ENCODE results near the gene VPS16. TPM values are rescaled to one million over a fixed set of nuclear protein-coding genes. Genes with fewer than 3 reads are reported as not detected.

The VPS16 gene
- polyA plus RNA-seq, 2 of the 4 experiments (the other 2 are of a cell fraction), result 33.0 to 37.5 TPM

- no peak overlapping the region for H3K4me2 ChIP-seq
- TF ChIP-seq KDM5A (IDR thresholded peaks at IDR 0.05) (no peak), RARB (CRISPR knock-in tag; IDR thresholded peaks at IDR 0.05) (no peak), RAD21 (conservative IDR thresholded peaks at IDR 0.05 in 1 of 2, IDR thresholded peaks at IDR 0.05 in 1 of 2) (no peak), HES2 (IDR thresholded peaks at IDR 0.05) (no peak)
- no peaks in the 10 kb centered on the region for H3K9me3 ChIP-seq
- DNase-seq (ENCODE audit: low read depth in 1 of 2, low spot score in 1 of 2) (no peak), ATAC-seq (no peak), FAIRE-seq (no peak)
- POLR2A ChIA-PET, result interaction anchor here (0.7 to 1.2 kb wide), 3 partner anchors 45 to 80 kb away, joined by 3 read pairs; partner anchors contain the start of genes PCED1A and VPS16
- H3K27ac ChIP-seq, result no peak overlapping the region
- H3K4me3 ChIP-seq, result no peak overlapping the region
- WGBS (ENCODE audit: missing lambda C conversion rate), result 34% methylated on average over 11 of the region's 11 CpGs
- H3K4me1 ChIP-seq, result no peaks in the 10 kb centered on the region
- CTCF ChIA-PET, result interaction anchor here (0.5 to 3.0 kb wide), 6 partner anchors 26 to 460 kb away, joined by 3 to 8 read pairs (median 4); no protein-coding TSS in a partner anchor
Measured at GRCh38 chr20:2794866-2795447, 45.6 kb upstream of the VPS16 start.

GRCh38 chr20:2795451-2795850 is 45.1 kb upstream of the VPS16 start:
- TF ChIP-seq MAFK (IDR thresholded peaks at IDR 0.05; ENCODE audit: partially characterized antibody) (peak; percentile 72), TFCP2L1 (CRISPR knock-in tag; IDR thresholded peaks at IDR 0.05) (no peak)
- no peak for DNase-seq (ENCODE audit: low read depth in 1 of 2, low spot score in 1 of 2)
- 71% methylated on average over 16 of the region's 24 CpGs for WGBS (ENCODE audit: missing lambda C conversion rate)
- ChIA-PET POLR2A (no interaction called here), CTCF (interaction anchor here (0.6 to 3.0 kb wide), 5 partner anchors 26 to 460 kb away, joined by 3 to 8 read pairs (median 5); no protein-coding TSS in a partner anchor)
- H3K4me3 ChIP-seq, result no peak overlapping the region
- H3K9me3 ChIP-seq, result no peaks in the 10 kb centered on the region; the same call in 2 of the 3 replicates
- H3K4me1 ChIP-seq, result no peaks in the 10 kb centered on the region
- no peak overlapping the region for H3K27ac ChIP-seq
- ATAC-seq, result no peak; a peak in 1 of 6 replicates
- FAIRE-seq, result no peak
- no peak overlapping the region for H3K4me2 ChIP-seq

DNA sequence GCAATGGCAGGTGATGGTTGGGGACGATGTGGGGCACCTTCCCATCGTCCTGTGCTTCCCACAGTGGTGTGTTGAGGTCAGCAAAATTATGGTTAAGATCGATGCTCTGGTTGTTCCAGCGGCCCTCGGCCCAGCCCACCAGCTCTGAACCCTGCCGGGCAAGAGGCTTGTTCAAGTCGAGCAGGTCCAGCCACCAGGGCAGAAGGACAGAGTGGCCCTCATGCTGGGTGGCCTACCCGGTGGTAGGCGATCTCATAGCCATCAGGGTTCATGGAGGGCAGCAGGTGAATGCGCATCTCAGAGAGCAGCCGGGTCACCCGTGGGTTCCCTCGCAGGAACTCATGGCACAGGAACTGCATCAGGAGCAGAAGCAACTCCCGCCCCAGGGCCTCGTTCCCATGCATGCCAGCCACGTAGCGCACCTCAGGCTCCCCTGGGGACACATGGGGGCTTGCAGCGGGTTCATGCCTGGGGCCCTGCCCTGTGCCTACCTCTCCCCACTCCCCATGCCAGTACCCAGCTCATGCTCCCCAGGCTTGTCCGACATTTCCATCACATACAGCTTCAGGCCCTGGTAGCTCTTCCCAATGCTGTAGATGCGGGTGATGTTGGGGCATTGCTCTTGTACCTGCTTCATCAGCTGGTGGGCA is 44.4 kb upstream of the VPS16 start:
- 51% methylated on average over 20 of the region's 20 CpGs for WGBS (ENCODE audit: missing lambda C conversion rate)
- DNase-seq (ENCODE audit: low read depth in 1 of 2, low spot score in 1 of 2) (no peak), ATAC-seq (no peak), FAIRE-seq (no peak)
- Histone ChIP-seq H3K9me3 (peaks cover 7% of the 10 kb centered on the region; the same call in 2 of the 3 replicates), H3K4me2 (no peak overlapping the region), H3K27ac (no peak overlapping the region), H3K4me1 (no peaks in the 10 kb centered on the region), H3K4me3 (no peak overlapping the region)
- TF ChIP-seq HEYL (CRISPR knock-in tag; IDR thresholded peaks at IDR 0.05), result no peak
- ChIA-PET POLR2A (no interaction called here), CTCF (interaction anchor here (1.0 kb wide), 1 partner anchor 16 kb away, joined by 3 read pairs; no protein-coding TSS in a partner anchor)

GRCh38 chr20:2797136-2797983 is 43.2 kb upstream of the VPS16 start:
- DNase-seq (ENCODE audit: low read depth in 1 of 2, low spot score in 1 of 2) (no peak), ATAC-seq (no peak), FAIRE-seq (no peak)
- CTCF ChIA-PET, result interaction anchor here (0.7 to 2.7 kb wide), 4 partner anchors 15 to 55 kb away, joined by 3 to 8 read pairs (median 4); no protein-coding TSS in a partner anchor
- no peak for TF ChIP-seq RCOR1 (IDR thresholded peaks at IDR 0.05; ENCODE audit: low read depth, low read length)
- TF ChIP-seq, protein P1, sequence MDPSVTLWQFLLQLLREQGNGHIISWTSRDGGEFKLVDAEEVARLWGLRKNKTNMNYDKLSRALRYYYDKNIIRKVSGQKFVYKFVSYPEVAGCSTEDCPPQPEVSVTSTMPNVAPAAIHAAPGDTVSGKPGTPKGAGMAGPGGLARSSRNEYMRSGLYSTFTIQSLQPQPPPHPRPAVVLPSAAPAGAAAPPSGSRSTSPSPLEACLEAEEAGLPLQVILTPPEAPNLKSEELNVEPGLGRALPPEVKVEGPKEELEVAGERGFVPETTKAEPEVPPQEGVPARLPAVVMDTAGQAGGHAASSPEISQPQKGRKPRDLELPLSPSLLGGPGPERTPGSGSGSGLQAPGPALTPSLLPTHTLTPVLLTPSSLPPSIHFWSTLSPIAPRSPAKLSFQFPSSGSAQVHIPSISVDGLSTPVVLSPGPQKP (IDR thresholded peaks at IDR 0.05; ENCODE audit: low read depth, low read length), result no peak
- TF ChIP-seq HOXA7 (CRISPR knock-in tag; IDR thresholded peaks at IDR 0.05), result no peak
- no peak for TF ChIP-seq SMC3 (IDR thresholded peaks at IDR 0.05)
- TF ChIP-seq CBX8 (IDR thresholded peaks at IDR 0.05), result no peak
- Histone ChIP-seq H3K4me2 (no peak overlapping the region), H3K27ac (no peak overlapping the region), H3K4me3 (no peak overlapping the region), H3K9me3 (peaks cover 12% of the 10 kb centered on the region; the same call in 2 of the 3 replicates), H3K4me1 (no peaks in the 10 kb centered on the region)
- WGBS (ENCODE audit: missing lambda C conversion rate), result 62% methylated on average over 16 of the region's 16 CpGs
- POLR2A ChIA-PET, result no interaction called here

All from A549 (cell line).